Measurements from ENCODE around the gene TK2. TPM values are rescaled to one million over a fixed set of nuclear protein-coding genes. Genes with fewer than 3 reads are reported as not detected.
"Not testable (repeated sequence)": the region's sequence is repeated elsewhere in the genome, so short reads cannot be mapped to it uniquely, and the experiment has no call there.

Gene TK2
- total RNA-seq, 2 donors from 2014 or later, result 14.5 to 19.2 TPM

GRCh38 chr16:66524601-66525164, 25.2 kb downstream of the TK2 start:
- peak in 1 of 2 donors; percentile 71 for DNase-seq
- peak; percentile 52 for ATAC-seq
- intact Hi-C loops (cut with DNase I, micrococcal nuclease), result no loop called here

GRCh38 chr16:66523861-66524354, 26.0 kb downstream of the TK2 start:
- intact Hi-C loops (cut with DNase I, micrococcal nuclease), result no loop called here
- ATAC-seq (no peak), DNase-seq (no peak)

- DNase-seq (no peak), ATAC-seq (no peak)
- intact Hi-C loops (cut with DNase I, micrococcal nuclease), result no loop called here
Observed at GRCh38 chr16:66522816-66523590, 26.9 kb downstream of the TK2 start.

- DNase-seq (peak; percentile 60 to 79), ATAC-seq (peak; percentile 18)
- intact Hi-C loops (cut with DNase I, micrococcal nuclease), result no loop called here
Observed at GRCh38 chr16:66521951-66522771, 27.8 kb downstream of the TK2 start.

GRCh38 chr16:66521252-66521713, 28.6 kb downstream of the TK2 start:
- no peak for DNase-seq
- no peak for ATAC-seq

GRCh38 chr16:66520406-66521170, 29.3 kb downstream of the TK2 start:
- ATAC-seq (no peak), DNase-seq (peak; percentile 42 to 59)
- intact Hi-C loops (cut with DNase I, micrococcal nuclease), result no loop called here

More at GRCh38 chr16:66521252-66521713, 28.6 kb downstream of the TK2 start:
- intact Hi-C loops (cut with DNase I, micrococcal nuclease), result no loop called here

GRCh38 chr16:66519482-66520373, 30.2 kb downstream of the TK2 start:
- intact Hi-C loops (cut with DNase I, micrococcal nuclease), result no loop called here
- DNase-seq (no peak), ATAC-seq (no peak)

- DNase-seq (no peak), ATAC-seq (peak; percentile 1)
- intact Hi-C loops (cut with DNase I, micrococcal nuclease), result no loop called here
Observed at GRCh38 chr16:66517586-66518263, 32.2 kb downstream of the TK2 start.

- ATAC-seq (peak; percentile 94), DNase-seq (peak; percentile 95 to 99)
- intact Hi-C loops (cut with DNase I, micrococcal nuclease), result no loop called here
Observed at GRCh38 chr16:66516808-66517585, 32.9 kb downstream of the TK2 start.

- ATAC-seq, result no peak
- intact Hi-C loops (cut with DNase I, micrococcal nuclease), result no loop called here
- no peak for DNase-seq
Observed at GRCh38 chr16:66516509-66516807, 33.5 kb downstream of the TK2 start.

GRCh38 chr16:66515596-66516508, 34.1 kb downstream of the TK2 start:
- ATAC-seq, result peak; percentile 20
- DNase-seq, result no peak
- intact Hi-C loops (cut with DNase I, micrococcal nuclease), result no loop called here

- ATAC-seq; DNase-seq; intact Hi-C loops (cut with DNase I, micrococcal nuclease): not testable (repeated sequence)
Observed at GRCh38 chr16:66514980-66515595, 34.8 kb downstream of the TK2 start.

GRCh38 chr16:66514391-66514790, 35.5 kb downstream of the TK2 start:
- ATAC-seq; intact Hi-C loops (cut with DNase I, micrococcal nuclease): not testable (repeated sequence)

GRCh38 chr16:66513111-66513723, 36.7 kb downstream of the TK2 start:
- DNase-seq, result no peak
- intact Hi-C loops (cut with DNase I, micrococcal nuclease), result no loop called here
- no peak for ATAC-seq

More at GRCh38 chr16:66514391-66514790, 35.5 kb downstream of the TK2 start:
- DNase-seq, result not testable (repeated sequence)
